WTC11 (cell line): Measurements from ENCODE around the gene RENBP. TPM values are rescaled to one million over a fixed set of nuclear protein-coding genes. Genes with fewer than 3 reads are reported as not detected.

Source experiments
- ATAC-seq: fragments of 200-7000 bp; cut with Tn5 transposase; 2 replicates; pipeline ENCODE4 v1.10.0; 2021; ENCODE audit warnings: mild to moderate bottlenecking, moderate library complexity
- CTCF ChIA-PET: fragments of 300-600 bp; sonication (Branson Sonifier 250); formaldehyde crosslinking; loops from one replicate; lab custom pipeline; 2021; ENCODE audit warnings: antibody characterized with exemption; lab: Charles Lee
- POLR2A ChIA-PET: fragments of 350-600 bp; sonication (Branson Sonifier 250); formaldehyde crosslinking; loops from one replicate; lab custom pipeline; 2021; ENCODE audit warnings: antibody characterized with exemption; lab: Charles Lee
- DNase-seq: peaks from one replicate; pipeline ENCODE4 v3.0.0; 2021; ENCODE audit warnings: low spot score
- H3K27ac Mint-ChIP-seq: 2 replicates; pipeline ENCODE4 v1.8.0; 2021; ENCODE audit warnings: mixed read lengths
- H3K27me3 Mint-ChIP-seq: 2 replicates; pipeline ENCODE4 v1.8.0; 2021; ENCODE audit warnings: low read depth, mild to moderate bottlenecking, moderate library complexity, mixed read lengths
- H3K36me3 Mint-ChIP-seq: 2 replicates; pipeline ENCODE4 v1.8.0; 2021; ENCODE audit warnings: mixed read lengths
- H3K4me1 Mint-ChIP-seq: 2 replicates; pipeline ENCODE4 v1.8.0; 2022; ENCODE audit warnings: mixed read lengths
- H3K4me3 Mint-ChIP-seq: 2 replicates; pipeline ENCODE4 v1.8.0; 2021; ENCODE audit warnings: mild to moderate bottlenecking, moderate library complexity, mixed read lengths
- H3K9me3 Mint-ChIP-seq: 2 replicates; pipeline ENCODE4 v1.8.0; 2021; ENCODE audit warnings: mixed read lengths
- AR ChIP-seq: fragments of 250-450 bp; sonication (Bioruptor Pico); IDR thresholded peaks from 2 replicates; pipeline ENCODE4 v1.9.0; 2021; ENCODE audit warnings: mild to moderate bottlenecking
- CDX4 ChIP-seq: fragments of 250-450 bp; sonication (Bioruptor Pico); IDR thresholded peaks from 2 replicates; pipeline ENCODE4 v1.9.0; 2021; ENCODE audit warnings: moderate library complexity, mild to moderate bottlenecking, inconsistent platforms, borderline replicate concordance
- ETV6 ChIP-seq: sonication (generic); formaldehyde crosslinking; IDR thresholded peaks from 2 replicates; pipeline ENCODE4 v1.8.1; 2022; ENCODE audit warnings: mild to moderate bottlenecking, missing genetic modification reagents
- MXD4 ChIP-seq: fragments of 250-450 bp; sonication (Bioruptor Pico); IDR thresholded peaks from 2 replicates; pipeline ENCODE4 v1.8.0; 2021; ENCODE audit warnings: mild to moderate bottlenecking, moderate library complexity, borderline replicate concordance
- NR1H2 ChIP-seq: sonication (generic); formaldehyde crosslinking; IDR thresholded peaks from 2 replicates; pipeline ENCODE4 v1.9.0; 2021; ENCODE audit warnings: mild to moderate bottlenecking, moderate library complexity, missing genetic modification reagents
- SMAD3 ChIP-seq: sonication (generic); formaldehyde crosslinking; IDR thresholded peaks from 2 replicates; pipeline ENCODE4 v1.8.0; 2022; ENCODE audit warnings: missing genetic modification reagents, mild to moderate bottlenecking, borderline replicate concordance
- SOX15 ChIP-seq: fragments of 250-450 bp; sonication (Bioruptor Pico); IDR thresholded peaks from 2 replicates; pipeline ENCODE4 v1.9.0; 2021; ENCODE audit warnings: mild to moderate bottlenecking
- SP1 ChIP-seq: sonication (generic); formaldehyde crosslinking; conservative IDR thresholded peaks from 2 replicates; pipeline ENCODE4 v1.8.1; 2022; ENCODE audit warnings: missing genetic modification reagents
- STAT6 ChIP-seq: sonication (generic); formaldehyde crosslinking; conservative IDR thresholded peaks from 2 replicates; pipeline ENCODE4 v1.8.1; 2023; ENCODE audit warnings: mild to moderate bottlenecking, low read depth, missing genetic modification reagents, moderate library complexity
- ZNF219 ChIP-seq: sonication (generic); formaldehyde crosslinking; IDR thresholded peaks from 2 replicates; pipeline ENCODE4 v1.8.0; 2023; ENCODE audit warnings: missing genetic modification reagents, mild to moderate bottlenecking, borderline replicate concordance
- ZNF416 ChIP-seq: fragments of 250-450 bp; sonication (Bioruptor Pico); IDR thresholded peaks from 2 replicates; pipeline ENCODE4 v1.9.0; 2021; ENCODE audit warnings: mild to moderate bottlenecking, inconsistent platforms
- total RNA-seq: library from RNA; stranded (reverse); gene quantifications from 3 replicates; pipeline ENCODE4 v1.2.3, GENCODE V29; 2021
- TF ChIP-seq, protein P1 (sequence below): sonication (generic); formaldehyde crosslinking; IDR thresholded peaks from 2 replicates; pipeline ENCODE4 v1.8.1; 2023; ENCODE audit warnings: mild to moderate bottlenecking, missing genetic modification reagents
- TF ChIP-seq, protein P2 (sequence below): sonication (generic); formaldehyde crosslinking; IDR thresholded peaks from 2 replicates; pipeline ENCODE4 v1.8.1; 2022; ENCODE audit warnings: mild to moderate bottlenecking, missing genetic modification reagents, moderate library complexity, borderline replicate concordance
- TF ChIP-seq, protein P3 (sequence below): sonication (generic); formaldehyde crosslinking; IDR thresholded peaks from 2 replicates; pipeline ENCODE4 v1.8.1; 2022; ENCODE audit warnings: low read depth, missing genetic modification reagents, borderline replicate concordance
- TF ChIP-seq, protein P4 (sequence below): fragments of 250-450 bp; sonication (Bioruptor Pico); IDR thresholded peaks from 2 replicates; pipeline ENCODE4 v2.1.2; 2022; ENCODE audit warnings: mild to moderate bottlenecking, moderate library complexity
- TF ChIP-seq, protein P5 (sequence below): sonication (generic); formaldehyde crosslinking; IDR thresholded peaks from 2 replicates; pipeline ENCODE4 v1.8.0; 2022; ENCODE audit warnings: mild to moderate bottlenecking, missing genetic modification reagents

Gene RENBP
- total RNA-seq, 1 experiment from 2014 or later = 14.0 TPM

DNA sequence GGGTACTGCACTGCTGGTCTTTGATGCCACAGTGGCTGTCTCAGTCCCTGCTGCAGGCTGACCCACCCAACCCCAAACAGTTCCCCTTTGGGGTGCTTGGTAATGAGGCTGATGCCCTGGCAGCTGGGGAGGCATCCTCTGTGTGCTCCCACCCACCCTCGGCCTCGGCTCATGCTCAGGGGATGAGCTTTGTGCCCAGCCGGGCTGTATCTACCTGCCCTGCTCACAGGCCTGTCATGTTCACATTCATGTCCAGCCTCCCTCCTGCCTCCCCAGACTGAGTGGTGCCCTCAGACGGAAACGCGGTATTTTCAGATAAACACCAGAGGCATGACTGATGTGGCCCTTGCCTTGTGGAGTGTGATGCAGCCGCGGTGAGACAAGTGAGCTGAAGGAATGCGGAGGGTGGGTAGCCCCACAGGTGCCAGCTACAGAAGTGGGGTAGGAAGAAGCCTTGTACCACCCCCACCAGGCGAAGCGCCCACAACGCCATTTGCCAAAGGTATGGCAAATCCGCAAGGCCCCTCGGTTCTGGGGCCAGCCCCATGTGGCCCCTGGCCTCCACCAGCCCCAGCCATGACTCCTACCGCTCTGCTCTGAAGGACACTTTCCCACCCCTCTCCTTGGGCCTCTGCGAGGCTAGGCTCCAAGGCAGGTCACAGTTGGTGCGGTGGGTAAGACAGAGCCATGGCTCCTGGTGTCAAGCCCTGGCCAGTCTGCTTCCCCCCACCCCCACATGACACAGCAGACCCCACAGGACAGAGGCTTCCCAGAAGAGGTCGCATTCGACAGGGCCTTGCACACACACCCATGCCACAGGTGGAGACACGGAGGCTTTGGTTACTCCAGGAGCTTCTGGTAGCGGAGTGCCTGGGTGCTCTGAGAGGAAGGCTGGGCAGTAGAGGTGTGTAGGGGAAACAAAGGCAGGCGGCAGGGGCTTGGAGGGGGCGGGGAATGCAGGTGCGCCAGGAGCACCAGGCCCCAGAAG lies 1.8 kb upstream of the RENBP start (continued):
- TF ChIP-seq, protein P1, sequence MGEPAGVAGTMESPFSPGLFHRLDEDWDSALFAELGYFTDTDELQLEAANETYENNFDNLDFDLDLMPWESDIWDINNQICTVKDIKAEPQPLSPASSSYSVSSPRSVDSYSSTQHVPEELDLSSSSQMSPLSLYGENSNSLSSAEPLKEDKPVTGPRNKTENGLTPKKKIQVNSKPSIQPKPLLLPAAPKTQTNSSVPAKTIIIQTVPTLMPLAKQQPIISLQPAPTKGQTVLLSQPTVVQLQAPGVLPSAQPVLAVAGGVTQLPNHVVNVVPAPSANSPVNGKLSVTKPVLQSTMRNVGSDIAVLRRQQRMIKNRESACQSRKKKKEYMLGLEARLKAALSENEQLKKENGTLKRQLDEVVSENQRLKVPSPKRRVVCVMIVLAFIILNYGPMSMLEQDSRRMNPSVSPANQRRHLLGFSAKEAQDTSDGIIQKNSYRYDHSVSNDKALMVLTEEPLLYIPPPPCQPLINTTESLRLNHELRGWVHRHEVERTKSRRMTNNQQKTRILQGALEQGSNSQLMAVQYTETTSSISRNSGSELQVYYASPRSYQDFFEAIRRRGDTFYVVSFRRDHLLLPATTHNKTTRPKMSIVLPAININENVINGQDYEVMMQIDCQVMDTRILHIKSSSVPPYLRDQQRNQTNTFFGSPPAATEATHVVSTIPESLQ (CRISPR knock-in tag) = no peak
- TF ChIP-seq, protein P2, sequence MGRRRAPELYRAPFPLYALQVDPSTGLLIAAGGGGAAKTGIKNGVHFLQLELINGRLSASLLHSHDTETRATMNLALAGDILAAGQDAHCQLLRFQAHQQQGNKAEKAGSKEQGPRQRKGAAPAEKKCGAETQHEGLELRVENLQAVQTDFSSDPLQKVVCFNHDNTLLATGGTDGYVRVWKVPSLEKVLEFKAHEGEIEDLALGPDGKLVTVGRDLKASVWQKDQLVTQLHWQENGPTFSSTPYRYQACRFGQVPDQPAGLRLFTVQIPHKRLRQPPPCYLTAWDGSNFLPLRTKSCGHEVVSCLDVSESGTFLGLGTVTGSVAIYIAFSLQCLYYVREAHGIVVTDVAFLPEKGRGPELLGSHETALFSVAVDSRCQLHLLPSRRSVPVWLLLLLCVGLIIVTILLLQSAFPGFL (CRISPR knock-in tag) = no peak
- TF ChIP-seq, protein P3, sequence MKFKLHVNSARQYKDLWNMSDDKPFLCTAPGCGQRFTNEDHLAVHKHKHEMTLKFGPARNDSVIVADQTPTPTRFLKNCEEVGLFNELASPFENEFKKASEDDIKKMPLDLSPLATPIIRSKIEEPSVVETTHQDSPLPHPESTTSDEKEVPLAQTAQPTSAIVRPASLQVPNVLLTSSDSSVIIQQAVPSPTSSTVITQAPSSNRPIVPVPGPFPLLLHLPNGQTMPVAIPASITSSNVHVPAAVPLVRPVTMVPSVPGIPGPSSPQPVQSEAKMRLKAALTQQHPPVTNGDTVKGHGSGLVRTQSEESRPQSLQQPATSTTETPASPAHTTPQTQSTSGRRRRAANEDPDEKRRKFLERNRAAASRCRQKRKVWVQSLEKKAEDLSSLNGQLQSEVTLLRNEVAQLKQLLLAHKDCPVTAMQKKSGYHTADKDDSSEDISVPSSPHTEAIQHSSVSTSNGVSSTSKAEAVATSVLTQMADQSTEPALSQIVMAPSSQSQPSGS (CRISPR knock-in tag) = no peak
- TF ChIP-seq SMAD3 (CRISPR knock-in tag) = no peak
- TF ChIP-seq, protein P4, sequence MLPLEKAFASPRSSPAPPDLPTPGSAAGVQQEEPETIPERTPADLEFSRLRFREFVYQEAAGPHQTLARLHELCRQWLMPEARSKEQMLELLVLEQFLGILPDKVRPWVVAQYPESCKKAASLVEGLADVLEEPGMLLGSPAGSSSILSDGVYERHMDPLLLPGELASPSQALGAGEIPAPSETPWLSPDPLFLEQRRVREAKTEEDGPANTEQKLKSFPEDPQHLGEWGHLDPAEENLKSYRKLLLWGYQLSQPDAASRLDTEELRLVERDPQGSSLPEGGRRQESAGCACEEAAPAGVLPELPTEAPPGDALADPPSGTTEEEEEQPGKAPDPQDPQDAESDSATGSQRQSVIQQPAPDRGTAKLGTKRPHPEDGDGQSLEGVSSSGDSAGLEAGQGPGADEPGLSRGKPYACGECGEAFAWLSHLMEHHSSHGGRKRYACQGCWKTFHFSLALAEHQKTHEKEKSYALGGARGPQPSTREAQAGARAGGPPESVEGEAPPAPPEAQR (CRISPR knock-in tag) = no peak
- no peak for TF ChIP-seq NR1H2 (CRISPR knock-in tag)
- no peak for TF ChIP-seq ZNF219 (CRISPR knock-in tag)
- TF ChIP-seq SOX15 (CRISPR knock-in tag) = no peak
- TF ChIP-seq MXD4 (CRISPR knock-in tag) = no peak
- TF ChIP-seq ZNF416 (CRISPR knock-in tag) = no peak
- TF ChIP-seq AR (CRISPR knock-in tag) = no peak

GRCh38 chrX:153944800-153945150 lies 332 bp upstream of the RENBP start:
- H3K36me3 Mint-ChIP-seq = no peaks in the 10 kb centered on the region
- no peak for ATAC-seq
- no peak overlapping the region for H3K4me3 Mint-ChIP-seq
- TF ChIP-seq ETV6 (CRISPR knock-in tag) (no peak), SP1 (CRISPR knock-in tag) (no peak), CDX4 (no peak), STAT6 (CRISPR knock-in tag) (no peak)
- TF ChIP-seq, protein P5, sequence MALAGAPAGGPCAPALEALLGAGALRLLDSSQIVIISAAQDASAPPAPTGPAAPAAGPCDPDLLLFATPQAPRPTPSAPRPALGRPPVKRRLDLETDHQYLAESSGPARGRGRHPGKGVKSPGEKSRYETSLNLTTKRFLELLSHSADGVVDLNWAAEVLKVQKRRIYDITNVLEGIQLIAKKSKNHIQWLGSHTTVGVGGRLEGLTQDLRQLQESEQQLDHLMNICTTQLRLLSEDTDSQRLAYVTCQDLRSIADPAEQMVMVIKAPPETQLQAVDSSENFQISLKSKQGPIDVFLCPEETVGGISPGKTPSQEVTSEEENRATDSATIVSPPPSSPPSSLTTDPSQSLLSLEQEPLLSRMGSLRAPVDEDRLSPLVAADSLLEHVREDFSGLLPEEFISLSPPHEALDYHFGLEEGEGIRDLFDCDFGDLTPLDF = no peak
- TF ChIP-seq, protein P1 (CRISPR knock-in tag) = no peak
- ChIA-PET POLR2A (interaction anchor here (0.6 to 1.4 kb wide), 3 partner anchors 9 to 19 kb away, joined by 4 to 8 read pairs (median 4); no protein-coding TSS in a partner anchor), CTCF (interaction anchor here (1.0 to 7.3 kb wide), 5 partner anchors 9 to 60 kb away, joined by 3 to 116 read pairs (median 3); partner anchors contain the start of gene ARHGAP4)
- peaks cover 24% of the 10 kb centered on the region for H3K4me1 Mint-ChIP-seq
- no peak overlapping the region for H3K27ac Mint-ChIP-seq
- DNase-seq = no peak
- H3K27me3 Mint-ChIP-seq = no peaks in the 10 kb centered on the region
- no peaks in the 10 kb centered on the region for H3K9me3 Mint-ChIP-seq
